CD4-positive, CD25-positive, alpha-beta regulatory T cell (primary cell): ENCODE results near the gene FOXP2. TPM values are rescaled to one million over a fixed set of nuclear protein-coding genes. Genes with fewer than 3 reads are reported as not detected.

Experiments
- ATAC-seq, 2 donors: fragments of 150-1000 bp; cut with Tn5 transposase; one replicate each; pipeline ENCODE4 v1.10.0; 2021; ENCODE audit warnings: low read depth in 2 of 2, moderate number of reproducible peaks in 2 of 2, moderate library complexity in 1 of 2
- DNase-seq, 3 donors: peaks; one replicate each; pipeline versions ENCODE4 v3.0.0 to v3.0.0-alpha.2; 2012 to 2022; ENCODE audit warnings: mixed read lengths in 1 of 3
- H3K27ac ChIP-seq: one replicate; pipeline ENCODE4 v1.7.0; 2013; ENCODE audit warnings: mild to moderate bottlenecking, low read length; ENCODE audit not compliant: insufficient read depth, poor library complexity, severe bottlenecking
- H3K27me3 ChIP-seq: one replicate; pipeline ENCODE4 v1.7.0; 2013; ENCODE audit warnings: low read length; ENCODE audit not compliant: control insufficient read depth, insufficient read depth
- H3K36me3 ChIP-seq: one replicate; pipeline ENCODE4 v1.7.0; 2013; ENCODE audit warnings: mild to moderate bottlenecking, low read length, moderate library complexity; ENCODE audit not compliant: control insufficient read depth, insufficient read depth
- H3K4me1 ChIP-seq: 2 replicates; pipeline ENCODE4 v1.7.0; 2013; ENCODE audit warnings: mild to moderate bottlenecking, low read length; ENCODE audit not compliant: insufficient read depth, control insufficient read depth, poor library complexity, severe bottlenecking
- H3K4me3 ChIP-seq: one replicate; pipeline ENCODE4 v1.7.0; 2013; ENCODE audit warnings: low read depth, mild to moderate bottlenecking, low read length, moderate library complexity
- H3K9me3 ChIP-seq, 2 experiments: 1 replicate in 1 of 2; 2 replicates in 1 of 2; pipeline ENCODE4 v1.7.0; 2013; ENCODE audit warnings: low read length in 2 of 2, mild to moderate bottlenecking in 1 of 2, moderate library complexity in 1 of 2; ENCODE audit not compliant: control insufficient read depth in 2 of 2
- H3K27ac Mint-ChIP-seq, 3 donors: one replicate each; pipeline ENCODE4 v1.8.0; 2020 to 2022; ENCODE audit warnings: mild to moderate bottlenecking in 3 of 3, mixed read lengths in 3 of 3, moderate library complexity in 2 of 3
- H3K27me3 Mint-ChIP-seq: one replicate; pipeline ENCODE4 v1.8.0; 2022; ENCODE audit warnings: mild to moderate bottlenecking, mixed read lengths
- H3K36me3 Mint-ChIP-seq: one replicate; pipeline ENCODE4 v1.8.0; 2020; ENCODE audit warnings: mixed read lengths
- H3K4me1 Mint-ChIP-seq, 4 donors: one replicate each; pipeline ENCODE4 v1.8.0; 2020 to 2022; ENCODE audit warnings: mixed read lengths in 4 of 4, mild to moderate bottlenecking in 1 of 4
- H3K4me3 Mint-ChIP-seq, 4 donors: one replicate each; pipeline ENCODE4 v1.8.0; 2020 to 2022; ENCODE audit warnings: mild to moderate bottlenecking in 4 of 4, mixed read lengths in 4 of 4, moderate library complexity in 3 of 4
- H3K9me3 Mint-ChIP-seq, 7 donors: one replicate each; pipeline ENCODE4 v1.8.0; 2020 to 2022; ENCODE audit warnings: mixed read lengths in 7 of 7, mild to moderate bottlenecking in 3 of 7, moderate library complexity in 2 of 7
- polyA plus RNA-seq, 4 donors: library from polyadenylated mRNA; unstranded; fragments of 300-500 nt; fragmentation: Illumina TruSeq; gene quantifications; one replicate each; pipeline ENCODE4 v1.2.3, GENCODE V29; 2021
- total RNA-seq: library from RNA; stranded (reverse); gene quantifications from one replicate; pipeline ENCODE4 v1.2.3, GENCODE V29; 2022

The FOXP2 gene
- total and polyA plus RNA-seq, 5 donors from 2014 or later, result not detected

DNA sequence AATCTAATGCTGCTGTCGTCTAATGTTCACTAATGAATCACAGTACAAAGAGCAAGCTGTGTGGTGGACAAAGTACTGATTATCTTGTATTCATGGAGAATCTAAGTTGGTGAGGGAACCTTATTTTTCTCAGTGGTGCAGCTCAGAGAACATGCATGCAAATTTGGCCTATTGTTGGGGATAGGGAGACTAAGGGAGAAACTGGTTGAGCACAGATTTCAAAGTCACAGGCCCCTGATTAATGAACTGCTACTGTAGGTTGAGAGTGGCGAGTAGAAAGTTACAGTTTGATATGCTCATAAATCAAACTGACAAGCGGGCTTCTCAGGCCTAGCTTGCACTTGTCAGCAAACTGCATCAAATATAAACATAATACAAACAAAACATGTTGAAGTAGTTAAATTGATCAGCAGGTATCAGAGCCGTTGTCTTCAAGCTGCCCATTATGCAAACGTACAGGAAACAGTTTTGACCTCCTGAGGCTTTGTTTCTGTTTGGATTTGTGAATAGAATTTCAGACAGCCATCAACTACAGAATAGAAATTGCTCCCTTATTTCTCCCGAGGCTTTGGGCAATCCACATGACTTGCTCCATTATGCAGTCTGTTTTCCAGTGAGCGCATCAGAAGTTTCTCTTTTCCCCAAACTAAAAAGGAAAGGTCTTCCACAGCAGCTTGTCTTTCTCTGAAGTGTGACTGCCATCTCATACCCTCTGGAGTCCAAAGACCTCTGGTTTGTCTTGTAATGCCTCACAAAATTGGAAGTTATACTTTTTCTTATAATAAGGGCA lies 215.8 kb downstream of the FOXP2 start:
- no peak for DNase-seq
- Histone ChIP-seq H3K4me1 (no peaks in the 10 kb centered on the region), H3K27me3 (no peaks in the 10 kb centered on the region), H3K9me3 (no peaks in the 10 kb centered on the region), H3K4me3 (no peak overlapping the region), H3K36me3 (no peaks in the 10 kb centered on the region), H3K27ac (no peak overlapping the region)
- Mint-ChIP-seq H3K27ac (no peak overlapping the region), H3K27me3 (no peaks in the 10 kb centered on the region), H3K4me1 (no peaks in the 10 kb centered on the region), H3K9me3 (no peaks in the 10 kb centered on the region), H3K36me3 (no peaks in the 10 kb centered on the region), H3K4me3 (no peak overlapping the region)
- ATAC-seq, result no peak

DNA sequence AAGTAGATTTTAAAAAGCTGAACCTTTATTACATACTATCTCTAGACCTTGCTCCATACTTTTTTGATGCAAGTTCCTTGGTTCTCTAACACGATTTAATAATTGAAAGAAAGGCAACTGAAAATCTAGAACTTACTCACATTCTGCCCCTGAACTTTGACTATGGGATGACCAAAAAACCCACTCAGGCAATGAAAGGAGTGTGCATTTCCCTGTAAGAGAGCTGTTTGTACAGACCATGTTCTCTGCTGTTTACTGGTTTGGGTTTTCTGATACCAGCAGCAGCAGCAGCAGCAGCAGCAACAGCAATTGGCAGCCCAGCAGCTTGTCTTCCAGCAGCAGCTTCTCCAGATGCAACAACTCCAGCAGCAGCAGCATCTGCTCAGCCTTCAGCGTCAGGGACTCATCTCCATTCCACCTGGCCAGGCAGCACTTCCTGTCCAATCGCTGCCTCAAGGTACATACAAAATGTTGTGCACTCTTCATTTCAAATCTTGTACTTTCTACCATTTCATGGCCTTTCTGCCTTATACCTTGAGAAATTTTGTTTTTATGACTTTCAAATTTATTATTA lies 216.7 kb downstream of the FOXP2 start:
- no peak for DNase-seq
- Mint-ChIP-seq H3K27me3 (no peaks in the 10 kb centered on the region), H3K36me3 (no peaks in the 10 kb centered on the region), H3K4me3 (no peak overlapping the region), H3K9me3 (no peaks in the 10 kb centered on the region), H3K4me1 (no peaks in the 10 kb centered on the region), H3K27ac (no peak overlapping the region)
- Histone ChIP-seq H3K27ac (no peak overlapping the region), H3K4me1 (no peaks in the 10 kb centered on the region), H3K36me3 (no peaks in the 10 kb centered on the region), H3K27me3 (no peaks in the 10 kb centered on the region), H3K4me3 (no peak overlapping the region), H3K9me3 (no peaks in the 10 kb centered on the region)
- no peak for ATAC-seq

DNA sequence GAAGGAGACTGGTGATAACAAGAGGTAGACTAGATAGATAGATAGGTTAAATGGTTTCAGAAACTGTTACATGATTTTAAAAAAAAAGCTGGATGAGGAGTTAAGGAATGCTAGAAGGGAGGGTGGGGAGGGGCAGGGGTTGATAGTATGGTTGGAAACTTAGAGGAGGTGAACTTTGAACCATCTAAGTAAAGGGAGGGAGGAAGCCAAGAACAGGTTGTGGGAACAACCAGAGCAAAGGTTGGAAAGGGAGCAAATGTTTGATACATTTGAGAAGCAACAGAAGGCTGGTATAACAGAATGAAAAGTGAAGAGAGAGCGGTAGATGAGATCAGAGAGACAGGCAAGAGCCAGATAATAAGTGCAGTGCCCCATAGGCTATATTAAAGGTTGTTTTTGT lies 224.8 kb downstream of the FOXP2 start:
- Histone ChIP-seq H3K4me1 (no peaks in the 10 kb centered on the region), H3K36me3 (no peaks in the 10 kb centered on the region), H3K27ac (no peak overlapping the region), H3K27me3 (no peaks in the 10 kb centered on the region), H3K9me3 (no peaks in the 10 kb centered on the region), H3K4me3 (no peak overlapping the region)
- Mint-ChIP-seq H3K36me3 (no peaks in the 10 kb centered on the region), H3K4me1 (no peaks in the 10 kb centered on the region), H3K27ac (no peak overlapping the region), H3K9me3 (no peaks in the 10 kb centered on the region), H3K4me3 (no peak overlapping the region), H3K27me3 (no peaks in the 10 kb centered on the region)
- DNase-seq (no peak), ATAC-seq (no peak)

DNA sequence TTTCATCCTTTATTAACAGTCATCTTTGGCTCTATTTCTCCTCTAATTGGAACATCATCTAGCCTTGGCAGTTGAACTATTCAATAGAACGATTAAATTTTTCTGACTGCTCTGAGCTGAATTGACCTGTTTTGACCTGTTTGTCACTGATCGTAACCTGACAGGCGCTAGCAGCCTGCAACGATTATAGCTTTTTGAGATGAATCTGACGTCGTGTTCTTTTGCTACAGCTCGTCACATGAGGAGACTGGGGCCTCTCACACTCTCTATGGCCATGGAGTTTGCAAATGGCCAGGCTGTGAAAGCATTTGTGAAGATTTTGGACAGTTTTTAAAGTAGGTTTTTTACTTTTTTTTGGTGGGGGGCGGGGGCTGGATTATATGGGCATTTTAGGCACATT lies 229.8 kb downstream of the FOXP2 start:
- no peaks in the 10 kb centered on the region for H3K27me3 Mint-ChIP-seq

DNA sequence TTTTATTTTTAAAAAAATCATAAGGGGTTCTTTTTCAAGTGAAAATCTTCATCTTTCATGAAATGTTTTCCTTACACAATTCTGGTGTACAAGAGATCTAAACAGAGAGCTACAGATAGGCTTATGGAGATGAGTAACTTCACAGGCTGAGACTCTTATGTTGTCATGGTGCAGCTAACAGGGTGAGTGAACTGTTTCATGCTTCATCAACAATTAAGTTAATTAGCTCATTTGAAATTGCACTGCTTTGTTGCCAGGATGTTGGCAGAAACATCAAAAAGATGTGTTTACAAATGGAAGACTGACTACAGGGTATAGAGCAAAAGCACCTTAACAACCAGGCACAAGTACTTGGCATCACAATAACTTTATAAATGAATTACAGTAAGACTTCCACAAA lies 230.8 kb downstream of the FOXP2 start:
- no peak for ATAC-seq
- H3K4me1 ChIP-seq, result no peaks in the 10 kb centered on the region
- H3K9me3 ChIP-seq, result no peaks in the 10 kb centered on the region
- H3K4me1 Mint-ChIP-seq, result no peaks in the 10 kb centered on the region
- no peaks in the 10 kb centered on the region for H3K36me3 ChIP-seq
- H3K36me3 Mint-ChIP-seq, result no peaks in the 10 kb centered on the region
- no peaks in the 10 kb centered on the region for H3K9me3 Mint-ChIP-seq
- no peaks in the 10 kb centered on the region for H3K27me3 ChIP-seq
- no peak overlapping the region for H3K27ac Mint-ChIP-seq
- H3K4me3 Mint-ChIP-seq, result no peak overlapping the region
- no peak overlapping the region for H3K4me3 ChIP-seq
- no peaks in the 10 kb centered on the region for H3K27me3 Mint-ChIP-seq
- no peak overlapping the region for H3K27ac ChIP-seq
- DNase-seq, result no peak

More for the DNA sequence above, 229.8 kb downstream of the FOXP2 start:
- no peaks in the 10 kb centered on the region for H3K4me1 ChIP-seq
- H3K27me3 ChIP-seq, result no peaks in the 10 kb centered on the region
- no peak for DNase-seq
- ATAC-seq, result no peak
- H3K27ac ChIP-seq, result no peak overlapping the region
- Mint-ChIP-seq H3K36me3 (no peaks in the 10 kb centered on the region), H3K4me3 (no peak overlapping the region), H3K4me1 (no peaks in the 10 kb centered on the region), H3K27ac (no peak overlapping the region), H3K9me3 (no peaks in the 10 kb centered on the region)
- no peaks in the 10 kb centered on the region for H3K36me3 ChIP-seq
- H3K9me3 ChIP-seq, result no peaks in the 10 kb centered on the region
- no peak overlapping the region for H3K4me3 ChIP-seq

DNA sequence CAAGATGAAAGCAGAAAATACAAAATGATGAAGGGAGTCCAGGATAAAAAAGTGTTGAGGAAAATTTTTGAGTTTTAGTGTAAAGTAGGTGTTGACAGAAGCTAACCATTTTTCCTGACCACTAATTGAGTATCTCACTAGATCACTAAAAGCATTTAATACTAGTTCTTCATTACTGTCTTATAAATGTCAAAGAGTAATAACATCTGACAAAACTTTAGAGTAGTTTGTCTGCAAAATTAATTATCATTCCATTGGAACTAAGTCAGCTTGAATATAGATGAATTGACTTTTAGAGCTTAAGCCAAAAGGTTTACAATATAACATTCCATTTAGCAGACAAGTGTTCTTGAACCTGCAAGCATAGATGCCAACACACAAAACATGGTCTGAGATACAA lies 232.9 kb downstream of the FOXP2 start:
- Mint-ChIP-seq H3K4me3 (no peak overlapping the region), H3K4me1 (no peaks in the 10 kb centered on the region), H3K27ac (no peak overlapping the region), H3K27me3 (no peaks in the 10 kb centered on the region), H3K9me3 (no peaks in the 10 kb centered on the region), H3K36me3 (no peaks in the 10 kb centered on the region)
- no peaks in the 10 kb centered on the region for H3K9me3 ChIP-seq
- no peaks in the 10 kb centered on the region for H3K27me3 ChIP-seq
- H3K27ac ChIP-seq, result no peak overlapping the region
- ATAC-seq (no peak), DNase-seq (no peak)
- H3K4me3 ChIP-seq, result no peak overlapping the region
- H3K4me1 ChIP-seq, result no peaks in the 10 kb centered on the region
- H3K36me3 ChIP-seq, result no peaks in the 10 kb centered on the region

DNA sequence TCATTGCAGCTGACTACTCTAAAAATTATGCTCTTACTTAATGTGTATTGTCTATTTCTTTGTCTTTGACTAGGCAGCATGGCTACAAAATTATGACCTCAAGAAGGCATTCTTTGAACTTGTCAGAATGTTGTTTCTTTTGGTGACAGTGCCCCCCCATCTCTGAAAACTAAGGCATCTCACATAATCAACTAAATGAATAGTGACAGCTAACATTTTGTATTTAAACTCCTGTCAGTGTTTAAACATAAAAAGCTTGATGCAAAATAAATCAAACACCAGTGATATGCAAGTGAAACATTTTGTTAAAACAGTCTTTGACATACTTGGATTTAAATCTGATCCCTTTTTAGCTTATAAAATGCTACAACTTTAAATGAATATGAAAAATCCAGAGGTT lies 233.5 kb downstream of the FOXP2 start:
- Histone ChIP-seq H3K9me3 (no peaks in the 10 kb centered on the region), H3K27ac (no peak overlapping the region), H3K4me1 (no peaks in the 10 kb centered on the region), H3K27me3 (no peaks in the 10 kb centered on the region), H3K4me3 (no peak overlapping the region), H3K36me3 (no peaks in the 10 kb centered on the region)
- H3K27me3 Mint-ChIP-seq, result no peaks in the 10 kb centered on the region
- no peaks in the 10 kb centered on the region for H3K4me1 Mint-ChIP-seq
- H3K36me3 Mint-ChIP-seq, result no peaks in the 10 kb centered on the region
- ATAC-seq (no peak), DNase-seq (no peak)
- H3K4me3 Mint-ChIP-seq, result no peak overlapping the region
- no peak overlapping the region for H3K27ac Mint-ChIP-seq
- H3K9me3 Mint-ChIP-seq, result no peaks in the 10 kb centered on the region

DNA sequence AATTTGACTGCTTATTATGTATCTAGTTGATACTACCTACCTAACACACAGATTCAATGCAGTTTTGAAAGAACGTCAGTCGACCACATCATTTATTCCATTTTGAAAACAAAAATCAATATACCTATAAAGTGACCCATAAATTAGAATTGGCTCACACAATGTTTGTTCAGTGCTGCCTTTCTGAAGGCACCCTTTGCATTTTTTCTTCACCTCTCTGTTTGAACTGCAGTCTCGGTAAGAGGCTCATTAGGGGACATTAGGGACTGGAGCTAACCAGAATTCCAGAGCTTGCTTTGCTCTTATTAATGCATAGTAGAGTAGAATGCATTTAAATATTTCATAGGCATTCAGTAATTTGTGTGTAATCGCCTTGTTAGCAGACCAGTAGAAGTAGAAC lies 234.1 kb downstream of the FOXP2 start:
- no peak overlapping the region for H3K27ac Mint-ChIP-seq
- no peak for DNase-seq

More for the DNA sequence above, 234.1 kb downstream of the FOXP2 start:
- Mint-ChIP-seq H3K4me1 (no peaks in the 10 kb centered on the region), H3K4me3 (no peak overlapping the region), H3K36me3 (no peaks in the 10 kb centered on the region), H3K27me3 (no peaks in the 10 kb centered on the region), H3K9me3 (no peaks in the 10 kb centered on the region)
- Histone ChIP-seq H3K9me3 (no peaks in the 10 kb centered on the region), H3K4me1 (no peaks in the 10 kb centered on the region), H3K36me3 (no peaks in the 10 kb centered on the region), H3K4me3 (no peak overlapping the region), H3K27ac (no peak overlapping the region), H3K27me3 (no peaks in the 10 kb centered on the region)
- no peak for ATAC-seq
